IMR-90 (cell line): Measurements from ENCODE around the gene VWA5A. TPM values are rescaled to one million over a fixed set of nuclear protein-coding genes. Genes with fewer than 3 reads are reported as not detected.

ENCODE experiments used
- ATAC-seq: fragments of 200-7000 bp; cut with Tn5 transposase; 2 replicates; pipeline ENCODE4 v1.9.1; 2020; ENCODE audit warnings: low read depth, mild to moderate bottlenecking, moderate library complexity
- BruUV-seq: library from RNA; stranded (reverse); fragments of 400-500 nt; replicated peaks from 2 replicates; lab custom pipeline; 2021; lab: Mats Ljungman, UMichigan
- CTCF ChIA-PET: fragments of 300-600 bp; formaldehyde crosslinking; extraction: SDS; loops from one replicate; lab custom pipeline; 2021; ENCODE audit warnings: antibody characterized with exemption; lab: Yijun Ruan, JAX
- POLR2A ChIA-PET: fragments of 300-600 bp; sonication (Branson Sonifier 250); formaldehyde crosslinking; loops from one replicate; lab custom pipeline; 2022; ENCODE audit warnings: antibody characterized with exemption; ENCODE audit not compliant: unreplicated experiment; lab: Charles Lee
- DNase-seq: peaks from one replicate; pipeline ENCODE4 v3.0.0; 2013
- H2AFZ ChIP-seq: replicated peaks from 2 replicates; pipeline ENCODE3; 2013; ENCODE audit warnings: low read length, mild to moderate bottlenecking; ENCODE audit not compliant: poor library complexity
- H2AK5ac ChIP-seq: 2 replicates; pipeline ENCODE4 v1.6.1; 2013; ENCODE audit warnings: low read depth, low read length, inconsistent platforms
- H2AK9ac ChIP-seq: replicated peaks from 2 replicates; pipeline ENCODE3; 2013; ENCODE audit warnings: mild to moderate bottlenecking, low read depth, low read length, moderate library complexity; ENCODE audit not compliant: poor library complexity
- H2BK120ac ChIP-seq: 2 replicates; pipeline ENCODE4 v1.6.1; 2013; ENCODE audit warnings: low read depth, low read length, inconsistent platforms
- H2BK15ac ChIP-seq: 3 replicates; pipeline ENCODE4 v1.6.1; 2013; ENCODE audit warnings: low read depth, low read length, inconsistent platforms
- H2BK20ac ChIP-seq: 2 replicates; pipeline ENCODE4 v1.6.1; 2013; ENCODE audit warnings: low read depth, mild to moderate bottlenecking, inconsistent platforms, low read length, moderate library complexity
- H2BK5ac ChIP-seq: 2 replicates; pipeline ENCODE4 v1.6.1; 2013; ENCODE audit warnings: mild to moderate bottlenecking, low read depth, low read length, inconsistent platforms; ENCODE audit not compliant: poor library complexity, severe bottlenecking
- H3K14ac ChIP-seq: replicated peaks from 2 replicates; pipeline ENCODE4 v1.6.1; 2013; ENCODE audit warnings: low read depth, low read length, inconsistent platforms
- H3K18ac ChIP-seq: 2 replicates; pipeline ENCODE4 v1.6.1; 2013; ENCODE audit warnings: low read depth, low read length, control low read depth
- H3K23ac ChIP-seq: 2 replicates; pipeline ENCODE4 v1.6.1; 2013; ENCODE audit warnings: low read depth, low read length, inconsistent platforms
- H3K27ac ChIP-seq: 2 replicates; pipeline ENCODE4 v1.5.1; 2013; ENCODE audit warnings: mild to moderate bottlenecking, control low read depth, low read length; ENCODE audit not compliant: insufficient read depth
- H3K27me3 ChIP-seq: 2 replicates; pipeline ENCODE4 v1.6.1; 2013; ENCODE audit warnings: low read length; ENCODE audit not compliant: control insufficient read depth, insufficient read depth
- H3K36me3 ChIP-seq: 2 replicates; pipeline ENCODE4 v1.6.1; 2013; ENCODE audit warnings: low read length, mixed read lengths; ENCODE audit not compliant: control insufficient read depth, insufficient read depth
- H3K4ac ChIP-seq: 2 replicates; pipeline ENCODE4 v1.6.1; 2013; ENCODE audit warnings: low read depth, low read length, inconsistent platforms
- H3K4me1 ChIP-seq: 2 replicates; pipeline ENCODE4 v1.6.1; 2013; ENCODE audit warnings: low read length, mixed read lengths; ENCODE audit not compliant: control insufficient read depth, insufficient read depth
- H3K4me2 ChIP-seq: 2 replicates; pipeline ENCODE4 v1.6.1; 2013; ENCODE audit warnings: low read depth, mild to moderate bottlenecking, control low read depth, low read length, moderate library complexity
- H3K4me3 ChIP-seq: 2 replicates; pipeline ENCODE4 v1.5.1; 2013; ENCODE audit warnings: low read depth, mild to moderate bottlenecking, control low read depth, low read length, moderate library complexity; ENCODE audit not compliant: insufficient read depth
- H3K56ac ChIP-seq: 2 replicates; pipeline ENCODE4 v1.6.1; 2013; ENCODE audit warnings: low read length, inconsistent platforms; ENCODE audit not compliant: insufficient read depth; ENCODE audit errors: extremely low read depth
- H3K79me1 ChIP-seq, 2 experiments: 2 replicates each; pipeline ENCODE4 v1.6.1; 2013; ENCODE audit warnings: low read length in 2 of 2, inconsistent platforms in 1 of 2, low read depth in 1 of 2
- H3K9ac ChIP-seq: 2 replicates; pipeline ENCODE4 v1.6.1; 2013; ENCODE audit warnings: low read depth, low read length, control low read depth
- H3K9me1 ChIP-seq: 2 replicates; pipeline ENCODE4 v1.6.1; 2013; ENCODE audit warnings: low read length, inconsistent platforms; ENCODE audit not compliant: insufficient read depth
- H3K9me3 ChIP-seq: 2 replicates; pipeline ENCODE4 v1.6.1; 2013; ENCODE audit warnings: low read length; ENCODE audit not compliant: control insufficient read depth, insufficient read depth
- H4K20me1 ChIP-seq: 2 replicates; pipeline ENCODE4 v1.6.1; 2013; ENCODE audit warnings: low read length, inconsistent platforms; ENCODE audit not compliant: insufficient read depth
- H4K5ac ChIP-seq: 2 replicates; pipeline ENCODE4 v1.6.1; 2013; ENCODE audit warnings: mild to moderate bottlenecking, low read depth, low read length, control low read depth
- H4K8ac ChIP-seq, 2 experiments: 2 replicates each; pipeline ENCODE4 v1.6.1; 2013; ENCODE audit warnings: low read depth in 2 of 2, low read length in 2 of 2, control low read depth in 1 of 2, inconsistent platforms in 1 of 2
- H4K91ac ChIP-seq: 2 replicates; pipeline ENCODE4 v1.6.1; 2013; ENCODE audit warnings: low read depth, low read length, inconsistent platforms; ENCODE audit not compliant: insufficient read depth
- FOS ChIP-seq: fragments of 150-350 bp; IDR thresholded peaks from 2 replicates; pipeline ENCODE4 v1.6.1; 2016; ENCODE audit warnings: low read depth, low read length
- MAFK ChIP-seq: IDR thresholded peaks from 2 replicates; pipeline ENCODE4 v1.6.1; 2012; ENCODE audit warnings: low read depth, low read length, improper control_type of control experiment
- MAZ ChIP-seq: IDR thresholded peaks from 2 replicates; pipeline ENCODE4 v1.6.1; 2012; ENCODE audit warnings: low read depth, mild to moderate bottlenecking, low read length, improper control_type of control experiment, moderate library complexity, borderline replicate concordance
- NFE2L2 ChIP-seq: fragments of 150-350 bp; IDR thresholded peaks from 2 replicates; pipeline ENCODE4 v1.6.1; 2016; ENCODE audit warnings: low read depth, mild to moderate bottlenecking, low read length
- POLR2A ChIP-seq: IDR thresholded peaks from 2 replicates; pipeline ENCODE4 v1.6.1; 2012; ENCODE audit warnings: mild to moderate bottlenecking, low read depth, low read length
- RFX5 ChIP-seq: IDR thresholded peaks from 2 replicates; pipeline ENCODE4 v1.8.0; 2012; ENCODE audit warnings: low read depth, mild to moderate bottlenecking, low read length, moderate library complexity
- SMC3 ChIP-seq: fragments of 150-350 bp; IDR thresholded peaks from 2 replicates; pipeline ENCODE4 v1.6.1; 2016; ENCODE audit warnings: low read depth, mild to moderate bottlenecking, antibody characterized with exemption, low read length, moderate library complexity
- USF2 ChIP-seq: fragments of 150-350 bp; IDR thresholded peaks from 2 replicates; pipeline ENCODE4 v1.6.1; 2017; ENCODE audit warnings: mild to moderate bottlenecking, antibody characterized with exemption, low read length, low read depth
- WGBS, 2 experiments: methylation state at CpG; one replicate each; pipeline versions ENCODE4 v1.1.5 to v1.1.7; 2013; ENCODE audit warnings: missing lambda C conversion rate in 2 of 2; ENCODE audit not compliant: insufficient read length in 1 of 2; ENCODE audit errors: extremely low coverage in 2 of 2; 5-methylcytosine and 5-hydroxymethylcytosine counted together
- dilution Hi-C: fragments of 300-500 bp; cut with HindIII; formaldehyde crosslinking; loops from one replicate; pipeline ENCODE4 v1.14.3; 2018; ENCODE audit warnings: low sequenced_read_pairs; ENCODE audit not compliant: unreplicated experiment
- in situ Hi-C: fragments of 300-500 bp; cut with MboI; formaldehyde crosslinking; loops from 3 replicates; pipeline ENCODE4 v1.14.3; 2019; ENCODE audit warnings: low sequenced_read_pairs, inconsistent platforms, mixed read lengths
- intact Hi-C: fragments of 100-400 bp; cut with micrococcal nuclease; formaldehyde crosslinking; loops from 2 replicates; pipeline ENCODE4 v1.10.0; 2022
- polyA plus RNA-seq, 3 experiments: library from polyadenylated mRNA; depleted of rRNA; stranded (reverse); fragments of >200 nt; gene quantifications; 2 replicates each; pipeline ENCODE4 v1.2.3, GENCODE V29; 2012; ENCODE audit warnings: low replicate concordance in 1 of 3
- total RNA-seq: library from RNA; depleted of rRNA; stranded (reverse); fragments of >200 nt; gene quantifications from 2 replicates; pipeline ENCODE4 v1.2.3, GENCODE V29; 2012

Gene VWA5A
- total and polyA plus RNA-seq, 2 of the 4 experiments (the other 2 are of a cell fraction), result 5.6 to 6.8 TPM

GRCh38 chr11:124172599-124172998 is 57.3 kb downstream of the VWA5A start:
- no peaks in the 10 kb centered on the region for H3K36me3 ChIP-seq
- no peaks in the 10 kb centered on the region for H3K4me1 ChIP-seq
- no peak overlapping the region for H3K9ac ChIP-seq
- H2AFZ ChIP-seq, result no peak overlapping the region
- H2AK5ac ChIP-seq, result no peak overlapping the region
- CTCF ChIA-PET, result no interaction called here
- H3K4me2 ChIP-seq, result no peak overlapping the region
- H3K56ac ChIP-seq, result no peak overlapping the region
- 0 out of 2 replicates have a peak, but pooled peaks cover 1% of the 10 kb centered on the region for H3K27me3 ChIP-seq
- no peak overlapping the region for H2BK15ac ChIP-seq
- intact Hi-C loops, result no loop called here
- no peaks in the 10 kb centered on the region for H3K9me3 ChIP-seq
- no peak overlapping the region for H3K14ac ChIP-seq
- H2AK9ac ChIP-seq, result no peak overlapping the region
- dilution Hi-C loops, result no loop called here
- H3K4me3 ChIP-seq, result no peak overlapping the region
- H3K79me1 ChIP-seq, result no peaks in the 10 kb centered on the region
- BruUV-seq, result no TSS peak
- no peak overlapping the region for H4K5ac ChIP-seq
- H3K4ac ChIP-seq, result no peak overlapping the region
- H4K91ac ChIP-seq, result no peak overlapping the region
- H4K8ac ChIP-seq, result no peak overlapping the region
- no peak for DNase-seq
- no peaks in the 10 kb centered on the region for H4K20me1 ChIP-seq
- in situ Hi-C loops, result no loop called here
- ATAC-seq, result no peak
- no CpG with 5 or more reads among the region's 1 CpG for WGBS, 2 experiments
- H2BK5ac ChIP-seq, result no peak overlapping the region
- H3K18ac ChIP-seq, result no peak overlapping the region
- H2BK120ac ChIP-seq, result no peak overlapping the region
- TF ChIP-seq SMC3 (no peak), POLR2A (no peak), FOS (no peak), MAZ (no peak), USF2 (no peak), RFX5 (no peak), NFE2L2 (no peak), MAFK (no peak)
- no peak overlapping the region for H3K23ac ChIP-seq
- H3K9me1 ChIP-seq, result no peaks in the 10 kb centered on the region
- H3K27ac ChIP-seq, result no peak overlapping the region
- POLR2A ChIA-PET, result no interaction called here
- no peak overlapping the region for H2BK20ac ChIP-seq
